Astrocyte (in vitro differentiated cells and primary cell): ENCODE measurements around the gene TBATA. TPM values are rescaled to one million over a fixed set of nuclear protein-coding genes. Genes with fewer than 3 reads are reported as not detected.
A peak's percentile ranks its signal among the peaks of the same experiment; 100 is the strongest.

Source experiments
- DNase-seq: peaks from one replicate; pipeline ENCODE4 v3.0.0-alpha.2; 2010; ENCODE audit warnings: low read depth
- FAIRE-seq: peaks from 2 replicates; lab custom pipeline; 2011; peaks lifted over from hg19 to GRCh38; lab: Jason Lieb, UNC
- H2AFZ ChIP-seq: 2 replicates; pipeline ENCODE4 v1.6.0; 2012; ENCODE audit warnings: low read depth, low read length, inconsistent platforms
- H3K27ac ChIP-seq: 2 replicates; pipeline ENCODE4 v1.5.1; 2011; ENCODE audit warnings: low read depth, low read length, inconsistent platforms
- H3K27me3 ChIP-seq: 2 replicates; pipeline ENCODE4 v1.6.0; 2011; ENCODE audit warnings: low read length, inconsistent platforms; ENCODE audit not compliant: insufficient read depth
- H3K36me3 ChIP-seq: 2 replicates; pipeline ENCODE4 v1.5.1; 2011; ENCODE audit warnings: low read length, inconsistent platforms; ENCODE audit not compliant: insufficient read depth
- H3K4me1 ChIP-seq: 2 replicates; pipeline ENCODE4 v1.5.1; 2011; ENCODE audit warnings: low read length, inconsistent platforms; ENCODE audit not compliant: insufficient read depth
- H3K4me2 ChIP-seq: 2 replicates; pipeline ENCODE4 v1.6.0; 2012; ENCODE audit warnings: low read length, inconsistent platforms
- H3K4me3 ChIP-seq: 2 replicates; pipeline ENCODE4 v1.5.1; 2011; ENCODE audit warnings: low read depth, mild to moderate bottlenecking, low read length, inconsistent platforms; ENCODE audit not compliant: insufficient read depth
- H3K79me2 ChIP-seq: 2 replicates; pipeline ENCODE4 v1.6.0; 2012; ENCODE audit warnings: mild to moderate bottlenecking, low read length, inconsistent platforms; ENCODE audit not compliant: insufficient read depth
- H3K9ac ChIP-seq: 2 replicates; pipeline ENCODE4 v1.6.0; 2012; ENCODE audit warnings: mild to moderate bottlenecking, low read length, inconsistent platforms
- H3K9me3 ChIP-seq: 2 replicates; pipeline ENCODE4 v1.5.1; 2012; ENCODE audit warnings: low read depth, mild to moderate bottlenecking, low read length, inconsistent platforms; ENCODE audit not compliant: insufficient read depth
- H4K20me1 ChIP-seq: 2 replicates; pipeline ENCODE4 v1.6.0; 2012; ENCODE audit warnings: low read length, inconsistent platforms; ENCODE audit not compliant: insufficient read depth
- H3K27ac Mint-ChIP-seq: one replicate; pipeline ENCODE4 v1.8.0; 2021; ENCODE audit warnings: mild to moderate bottlenecking, mixed read lengths; ENCODE audit not compliant: unreplicated experiment
- H3K27me3 Mint-ChIP-seq: one replicate; pipeline ENCODE4 v1.8.0; 2021; ENCODE audit warnings: low read depth, mixed read lengths; ENCODE audit not compliant: unreplicated experiment
- H3K36me3 Mint-ChIP-seq: one replicate; pipeline ENCODE4 v1.8.0; 2021; ENCODE audit warnings: low read depth, mixed read lengths; ENCODE audit not compliant: unreplicated experiment
- H3K4me1 Mint-ChIP-seq: one replicate; pipeline ENCODE4 v1.8.0; 2021; ENCODE audit warnings: low read depth, mixed read lengths; ENCODE audit not compliant: unreplicated experiment
- H3K4me3 Mint-ChIP-seq: one replicate; pipeline ENCODE4 v1.8.0; 2021; ENCODE audit warnings: mild to moderate bottlenecking, moderate library complexity, mixed read lengths; ENCODE audit not compliant: unreplicated experiment
- H3K9me3 Mint-ChIP-seq: one replicate; pipeline ENCODE4 v1.8.0; 2021; ENCODE audit warnings: mild to moderate bottlenecking, mixed read lengths; ENCODE audit not compliant: unreplicated experiment
- CTCF ChIP-seq: IDR thresholded peaks from 2 replicates; pipeline ENCODE4 v1.5.1; 2011; ENCODE audit warnings: low read depth, mild to moderate bottlenecking, inconsistent platforms, low read length, moderate library complexity; ENCODE audit not compliant: insufficient read depth
- EZH2 ChIP-seq: IDR thresholded peaks from 2 replicates; pipeline ENCODE4 v1.6.1; 2012; ENCODE audit warnings: mild to moderate bottlenecking, low read length, inconsistent platforms; ENCODE audit not compliant: insufficient read depth
- total RNA-seq: library from RNA; stranded (reverse); gene quantifications from 2 replicates; pipeline ENCODE4 v1.2.1, GENCODE V29; 2021

Gene TBATA
- total RNA-seq, 1 donor from 2014 or later: not detected

- peaks cover 31% of the 10 kb centered on the region for H3K4me1 Mint-ChIP-seq
Observed at GRCh38 chr10:70815504-70816219, 30.5 kb upstream of the TBATA start, which contains the start of gene SGPL1. SGPL1 (plus strand) TSS chr10:70815948; CDS start chr10:70816854, 906 bp downstream.

GRCh38 chr10:70814126-70814525, 28.9 kb upstream of the TBATA start:
- Mint-ChIP-seq H3K4me1 (peaks cover 37% of the 10 kb centered on the region), H3K27me3 (peaks cover 3% of the 10 kb centered on the region), H3K36me3 (peaks cover 6% of the 10 kb centered on the region), H3K27ac (no peak overlapping the region), H3K4me3 (peak overlapping the region; percentile 62), H3K9me3 (peaks cover 3% of the 10 kb centered on the region)
- peaks cover 3% of the 10 kb centered on the region for H3K4me1 ChIP-seq
- peaks cover 24% of the 10 kb centered on the region for H4K20me1 ChIP-seq
- peaks cover 26% of the 10 kb centered on the region for H3K79me2 ChIP-seq
- no peak overlapping the region for H3K4me2 ChIP-seq
- no peak overlapping the region for H2AFZ ChIP-seq
- no peak for FAIRE-seq
- H3K27me3 ChIP-seq: no peaks in the 10 kb centered on the region
- peaks cover 8% of the 10 kb centered on the region for H3K36me3 ChIP-seq
- H3K9me3 ChIP-seq: no peaks in the 10 kb centered on the region
- no peak overlapping the region for H3K27ac ChIP-seq
- TF ChIP-seq EZH2 (no peak), CTCF (no peak)
- H3K9ac ChIP-seq: no peak overlapping the region
- no peak for DNase-seq
- H3K4me3 ChIP-seq: no peak overlapping the region

More at GRCh38 chr10:70815504-70816219, 30.5 kb upstream of the TBATA start, which contains the start of gene SGPL1:
- Histone ChIP-seq H4K20me1 (peaks cover 35% of the 10 kb centered on the region), H3K79me2 (peaks cover 37% of the 10 kb centered on the region), H3K36me3 (peaks cover 17% of the 10 kb centered on the region), H2AFZ (peak within 1 kb of the TSS; percentile 74), H3K27ac (peak within 1 kb of the TSS; percentile 84), H3K4me3 (peak within 1 kb of the TSS; percentile 86), H3K27me3 (no peaks in the 10 kb centered on the region), H3K9me3 (no peaks in the 10 kb centered on the region), H3K4me2 (peak within 1 kb of the TSS; percentile 97), H3K9ac (peak within 1 kb of the TSS; percentile 87), H3K4me1 (peaks cover 3% of the 10 kb centered on the region)
- Mint-ChIP-seq H3K27me3 (peaks cover 3% of the 10 kb centered on the region), H3K27ac (peak within 1 kb of the TSS; percentile 98), H3K36me3 (peaks cover 10% of the 10 kb centered on the region), H3K9me3 (peaks cover 3% of the 10 kb centered on the region), H3K4me3 (peak within 1 kb of the TSS; percentile 97)
- TF ChIP-seq EZH2 (no peak), CTCF (peak; percentile 77)
- DNase-seq (no peak), FAIRE-seq (no peak)

GRCh38 chr10:70812814-70813213, 27.6 kb upstream of the TBATA start:
- H3K79me2 ChIP-seq: peaks cover 13% of the 10 kb centered on the region
- H3K36me3 Mint-ChIP-seq: peaks cover 4% of the 10 kb centered on the region
- no peak overlapping the region for H3K4me3 Mint-ChIP-seq

More at GRCh38 chr10:70812814-70813213, 27.6 kb upstream of the TBATA start:
- H3K4me1 ChIP-seq: peaks cover 4% of the 10 kb centered on the region
- no peaks in the 10 kb centered on the region for H3K27me3 ChIP-seq
- FAIRE-seq: no peak
- H3K4me2 ChIP-seq: no peak overlapping the region
- H3K9me3 ChIP-seq: no peaks in the 10 kb centered on the region
- DNase-seq: no peak
- Mint-ChIP-seq H3K9me3 (peaks cover 3% of the 10 kb centered on the region), H3K4me1 (peaks cover 30% of the 10 kb centered on the region), H3K27ac (no peak overlapping the region), H3K27me3 (peaks cover 3% of the 10 kb centered on the region)
- H3K27ac ChIP-seq: no peak overlapping the region
- no peak overlapping the region for H3K9ac ChIP-seq
- no peak overlapping the region for H2AFZ ChIP-seq
- peaks cover 3% of the 10 kb centered on the region for H3K36me3 ChIP-seq
- H4K20me1 ChIP-seq: peaks cover 11% of the 10 kb centered on the region
- TF ChIP-seq EZH2 (no peak), CTCF (no peak)
- no peak overlapping the region for H3K4me3 ChIP-seq
